ENCODE results near the gene TBC1D22A.

- TF ChIP-seq, protein P1, sequence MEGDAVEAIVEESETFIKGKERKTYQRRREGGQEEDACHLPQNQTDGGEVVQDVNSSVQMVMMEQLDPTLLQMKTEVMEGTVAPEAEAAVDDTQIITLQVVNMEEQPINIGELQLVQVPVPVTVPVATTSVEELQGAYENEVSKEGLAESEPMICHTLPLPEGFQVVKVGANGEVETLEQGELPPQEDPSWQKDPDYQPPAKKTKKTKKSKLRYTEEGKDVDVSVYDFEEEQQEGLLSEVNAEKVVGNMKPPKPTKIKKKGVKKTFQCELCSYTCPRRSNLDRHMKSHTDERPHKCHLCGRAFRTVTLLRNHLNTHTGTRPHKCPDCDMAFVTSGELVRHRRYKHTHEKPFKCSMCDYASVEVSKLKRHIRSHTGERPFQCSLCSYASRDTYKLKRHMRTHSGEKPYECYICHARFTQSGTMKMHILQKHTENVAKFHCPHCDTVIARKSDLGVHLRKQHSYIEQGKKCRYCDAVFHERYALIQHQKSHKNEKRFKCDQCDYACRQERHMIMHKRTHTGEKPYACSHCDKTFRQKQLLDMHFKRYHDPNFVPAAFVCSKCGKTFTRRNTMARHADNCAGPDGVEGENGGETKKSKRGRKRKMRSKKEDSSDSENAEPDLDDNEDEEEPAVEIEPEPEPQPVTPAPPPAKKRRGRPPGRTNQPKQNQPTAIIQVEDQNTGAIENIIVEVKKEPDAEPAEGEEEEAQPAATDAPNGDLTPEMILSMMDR (conservative IDR thresholded peaks at IDR 0.05; ENCODE audit: low read depth, low read length) = no peak
- TF ChIP-seq EZH2phosphoT487 (IDR thresholded peaks at IDR 0.05; ENCODE audit: borderline replicate concordance, low read length) = no peak
- no peak for TF ChIP-seq EZH2 (IDR thresholded peaks at IDR 0.05; ENCODE audit: low read length, unreplicated experiment)
Measured at GRCh38 chr22:46970411-46971098, 208.1 kb downstream of the TBC1D22A start.

Data from PC-3 (cell line).